ENCODE results near the gene ATG16L2.
"Not testable (repeated sequence)": the region's sequence is repeated elsewhere in the genome, so short reads cannot be mapped to it uniquely, and the experiment has no call there.

ATG16L2 gene

GRCh38 chr11:72825661-72826060 lies 11.4 kb downstream of the ATG16L2 start:
- H3K27ac ChIP-seq: no peak overlapping the region
- TF ChIP-seq CTCF (conservative IDR thresholded peaks at IDR 0.05) (no peak), ZFX (IDR thresholded peaks at IDR 0.05) (no peak)

GRCh38 chr11:72826191-72826941 lies 12.2 kb downstream of the ATG16L2 start:
- no peak for TF ChIP-seq ZFX (IDR thresholded peaks at IDR 0.05)
- H3K27ac ChIP-seq: no peak overlapping the region

- H3K27ac ChIP-seq: no peak overlapping the region
- no peak for TF ChIP-seq ZFX (IDR thresholded peaks at IDR 0.05)
- TF ChIP-seq CTCF (conservative IDR thresholded peaks at IDR 0.05): no peak
These were observed 12.8 kb downstream of the ATG16L2 start for GRCh38 chr11:72826942-72827480.

- not testable (repeated sequence) for H3K27ac ChIP-seq
These were observed 13.4 kb downstream of the ATG16L2 start for GRCh38 chr11:72827656-72828055.

GRCh38 chr11:72828081-72828567 lies 13.9 kb downstream of the ATG16L2 start:
- TF ChIP-seq ZFX (IDR thresholded peaks at IDR 0.05): no peak
- TF ChIP-seq CTCF (conservative IDR thresholded peaks at IDR 0.05): no peak
- H3K27ac ChIP-seq: no peak overlapping the region

- H3K27ac ChIP-seq: no peak overlapping the region
- TF ChIP-seq ZFX (IDR thresholded peaks at IDR 0.05) (no peak), CTCF (conservative IDR thresholded peaks at IDR 0.05) (no peak)
These were observed 14.5 kb downstream of the ATG16L2 start for GRCh38 chr11:72828692-72829101.

- H3K27ac ChIP-seq: no peak overlapping the region
- TF ChIP-seq CTCF (conservative IDR thresholded peaks at IDR 0.05): no peak
- no peak for TF ChIP-seq ZFX (IDR thresholded peaks at IDR 0.05)
These were observed 15.0 kb downstream of the ATG16L2 start for GRCh38 chr11:72829178-72829577.

- no peak overlapping the region for H3K27ac ChIP-seq
- TF ChIP-seq CTCF (conservative IDR thresholded peaks at IDR 0.05) (no peak), ZFX (IDR thresholded peaks at IDR 0.05) (no peak)
These were observed 15.8 kb downstream of the ATG16L2 start for GRCh38 chr11:72829884-72830533.
